HG03108 (cell line): ENCODE results near the gene UBE2Z.
A peak's percentile ranks its signal among the peaks of the same experiment; 100 is the strongest.
"Not testable (repeated sequence)": the region's sequence is repeated elsewhere in the genome, so short reads cannot be mapped to it uniquely, and the experiment has no call there.

Source experiments
- ATAC-seq: cut with Tn5 transposase; IDR thresholded peaks from one replicate; pipeline ENCODE4 v1.9.1; 2021; ENCODE audit warnings: moderate library complexity; ENCODE audit not compliant: unreplicated experiment

The UBE2Z gene

GRCh38 chr17:48908047-48908843 lies at the start of gene UBE2Z:
TSS of gene UBE2Z (plus strand) at chr17:48908407. CDS start at chr17:48908504, 97 bp downstream.
- ATAC-seq = peak; percentile 77

- no peak for ATAC-seq
Observed at GRCh38 chr17:48860034-48860433, 48.2 kb upstream of the UBE2Z start.

- ATAC-seq = no peak
Observed at GRCh38 chr17:48860456-48860855, 47.8 kb upstream of the UBE2Z start.

- no peak for ATAC-seq
Observed at GRCh38 chr17:48868916-48869500, 39.2 kb upstream of the UBE2Z start.

- no peak for ATAC-seq
Observed at GRCh38 chr17:48869821-48870318, 38.3 kb upstream of the UBE2Z start.

- ATAC-seq = no peak
Observed at GRCh38 chr17:48871035-48871550, 37.1 kb upstream of the UBE2Z start.

- ATAC-seq = no peak
Observed at GRCh38 chr17:48871551-48872351, 36.5 kb upstream of the UBE2Z start.

- not testable (repeated sequence) for ATAC-seq
Observed at GRCh38 chr17:48872409-48872808, 35.8 kb upstream of the UBE2Z start.

- ATAC-seq = no peak
Observed at GRCh38 chr17:48873209-48873608, 35.0 kb upstream of the UBE2Z start.

- ATAC-seq = no peak
Observed at GRCh38 chr17:48873696-48874443, 34.3 kb upstream of the UBE2Z start.

- no peak for ATAC-seq
Observed at GRCh38 chr17:48878920-48879898, 29.0 kb upstream of the UBE2Z start.

- ATAC-seq = no peak
Observed at GRCh38 chr17:48882272-48882671, 25.9 kb upstream of the UBE2Z start.

- ATAC-seq = no peak
Observed at GRCh38 chr17:48883171-48883570, 25.0 kb upstream of the UBE2Z start.

- ATAC-seq = no peak
Observed at GRCh38 chr17:48890086-48890485, 18.1 kb upstream of the UBE2Z start.

- no peak for ATAC-seq
Observed at GRCh38 chr17:48892940-48893645, 15.1 kb upstream of the UBE2Z start.

GRCh38 chr17:48893646-48894508 lies 14.3 kb upstream of the UBE2Z start:
- ATAC-seq = no peak

GRCh38 chr17:48894886-48895285 lies 13.3 kb upstream of the UBE2Z start:
- ATAC-seq = no peak

- no peak for ATAC-seq
Observed at GRCh38 chr17:48901241-48901640, 7.0 kb upstream of the UBE2Z start.
